ENCODE data around the gene CCDC179.
A peak's percentile ranks its signal among the peaks of the same experiment; 100 is the strongest.

The CCDC179 gene

GRCh38 chr11:22860241-22860640 is at the start of gene CCDC179:
TSS of gene CCDC179 (minus strand) at chr11:22860474. CDS start at chr11:22860421, 53 bp downstream.
- no peak for DNase-seq (ENCODE audit: low read depth in 2 of 2)

- no peak for DNase-seq (ENCODE audit: low read depth in 2 of 2)
Observed at GRCh38 chr11:22903782-22904181, 43.5 kb upstream of the CCDC179 start.

- DNase-seq (ENCODE audit: low read depth in 2 of 2), result no peak
Observed at GRCh38 chr11:22901603-22902002, 41.3 kb upstream of the CCDC179 start.

- DNase-seq (ENCODE audit: low read depth in 2 of 2), result no peak
Observed at GRCh38 chr11:22900764-22901486, 40.7 kb upstream of the CCDC179 start.

- no peak for DNase-seq (ENCODE audit: low read depth in 2 of 2)
Observed at GRCh38 chr11:22898036-22898435, 37.8 kb upstream of the CCDC179 start.

GRCh38 chr11:22890227-22890626 is 30.0 kb upstream of the CCDC179 start:
- DNase-seq (ENCODE audit: low read depth in 2 of 2), result no peak

- DNase-seq (ENCODE audit: low read depth in 2 of 2), result no peak
Observed at GRCh38 chr11:22884217-22884616, 23.9 kb upstream of the CCDC179 start.

- DNase-seq (ENCODE audit: low read depth in 2 of 2), result no peak
Observed at GRCh38 chr11:22879630-22880029, 19.4 kb upstream of the CCDC179 start.

GRCh38 chr11:22878604-22879003 is 18.3 kb upstream of the CCDC179 start:
- no peak for DNase-seq (ENCODE audit: low read depth in 2 of 2)

- DNase-seq (ENCODE audit: low read depth in 2 of 2), result no peak
Observed at GRCh38 chr11:22878039-22878438, 17.8 kb upstream of the CCDC179 start.

GRCh38 chr11:22875869-22876473 is 15.7 kb upstream of the CCDC179 start:
- peak; percentile 11 to 48 for DNase-seq (ENCODE audit: low read depth in 2 of 2)

- DNase-seq (ENCODE audit: low read depth in 2 of 2), result no peak
Observed at GRCh38 chr11:22869325-22869724, 9.1 kb upstream of the CCDC179 start.

GRCh38 chr11:22859756-22860155 is 518 bp downstream of the CCDC179 start:
- DNase-seq (ENCODE audit: low read depth in 2 of 2), result no peak

- DNase-seq (ENCODE audit: low read depth in 2 of 2), result no peak
Observed at GRCh38 chr11:22851477-22851876, 8.8 kb downstream of the CCDC179 start.

- DNase-seq (ENCODE audit: low read depth in 2 of 2), result no peak
Observed at GRCh38 chr11:22846726-22847125, 13.5 kb downstream of the CCDC179 start.

GRCh38 chr11:22832315-22833015 is 27.8 kb downstream of the CCDC179 start:
- no peak for DNase-seq (ENCODE audit: low read depth in 2 of 2)

- DNase-seq (ENCODE audit: low read depth in 2 of 2), result no peak
Observed at GRCh38 chr11:22830082-22830414, 30.2 kb downstream of the CCDC179 start.

- peak; percentile 94 to 95 for DNase-seq (ENCODE audit: low read depth in 2 of 2)
Observed at GRCh38 chr11:22829231-22830081, 30.8 kb downstream of the CCDC179 start, which contains the start of gene SVIP. TSS of gene SVIP (minus strand) at chr11:22829801. CDS start at chr11:22829748, 53 bp downstream.

- no peak for DNase-seq (ENCODE audit: low read depth in 2 of 2)
Observed at GRCh38 chr11:22828373-22828772, 31.9 kb downstream of the CCDC179 start.

GRCh38 chr11:22822203-22822602 is 38.1 kb downstream of the CCDC179 start:
- no peak for DNase-seq (ENCODE audit: low read depth in 2 of 2)

- no peak for DNase-seq (ENCODE audit: low read depth in 2 of 2)
Observed at GRCh38 chr11:22809893-22810292, 50.4 kb downstream of the CCDC179 start.

Data from stimulated activated CD4-positive, alpha-beta T cell treated with anti-CD3 and anti-CD28 coated beads, Interleukin-1b, Interleukin-23, amount 100 ng/mL, for 4 hours (primary cell).